Left renal cortex interstitium (tissue), 4 donors: ENCODE measurements around the gene TLR10. TPM values are rescaled to one million over a fixed set of nuclear protein-coding genes. Genes with fewer than 3 reads are reported as not detected.
"Not testable (repeated sequence)": the region's sequence is repeated elsewhere in the genome, so short reads cannot be mapped to it uniquely, and the experiment has no call there.

Experiments used
- DNase-seq, 4 donors: peaks; one replicate each; pipeline ENCODE4 v3.0.0-alpha.2; 2013; ENCODE audit warnings: low read depth in 4 of 4, low spot score in 2 of 4, missing footprints in 1 of 4
- polyA plus RNA-seq, 4 donors: library from polyadenylated mRNA; unstranded; fragments of 120-200 nt; gene quantifications; one replicate each; pipeline ENCODE4 v1.2.1, GENCODE V29; 2013; ENCODE audit not compliant: insufficient read length in 4 of 4

Gene TLR10
- polyA plus RNA-seq, 4 donors: 0.44 to 0.89 (median 0.64) TPM

DNA sequence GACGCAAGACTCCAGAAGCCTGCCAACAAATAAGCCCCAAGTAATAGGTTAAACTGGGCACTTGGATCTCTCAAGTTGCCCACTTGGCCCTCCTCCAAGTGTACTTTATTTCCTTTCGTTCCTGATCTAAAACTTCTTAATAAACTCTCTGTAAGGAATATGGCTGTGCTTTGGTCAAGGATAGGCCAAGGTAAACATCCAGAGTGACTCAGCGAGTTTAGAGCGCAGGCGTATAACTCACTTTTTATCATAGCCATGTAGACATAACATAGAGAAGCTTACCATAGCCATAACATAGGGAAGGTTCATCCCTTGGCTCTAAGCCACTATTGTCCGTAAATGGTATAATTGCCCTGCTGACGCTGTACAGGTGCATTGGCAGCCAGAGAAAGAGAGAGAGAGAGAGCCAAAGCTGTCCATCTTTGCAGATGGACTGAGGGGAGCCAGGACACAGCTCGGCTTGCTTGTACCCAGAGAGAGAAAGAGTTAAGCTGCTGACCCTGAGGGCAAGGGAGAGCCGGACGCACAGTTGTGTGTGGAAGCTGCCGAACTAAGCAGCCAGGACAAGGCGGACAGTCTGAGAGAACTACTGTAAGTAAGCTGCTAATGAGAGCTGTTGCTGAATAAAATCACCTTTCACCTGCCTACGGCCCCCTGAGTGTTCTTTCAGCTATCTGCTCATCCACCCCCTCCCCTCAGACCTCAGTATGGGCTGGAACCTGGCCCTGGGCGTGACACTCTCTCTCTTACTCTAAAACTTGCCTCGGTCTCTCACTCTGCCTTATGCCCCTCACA, 20.0 kb upstream of the TLR10 start:
- no peak for DNase-seq

DNA sequence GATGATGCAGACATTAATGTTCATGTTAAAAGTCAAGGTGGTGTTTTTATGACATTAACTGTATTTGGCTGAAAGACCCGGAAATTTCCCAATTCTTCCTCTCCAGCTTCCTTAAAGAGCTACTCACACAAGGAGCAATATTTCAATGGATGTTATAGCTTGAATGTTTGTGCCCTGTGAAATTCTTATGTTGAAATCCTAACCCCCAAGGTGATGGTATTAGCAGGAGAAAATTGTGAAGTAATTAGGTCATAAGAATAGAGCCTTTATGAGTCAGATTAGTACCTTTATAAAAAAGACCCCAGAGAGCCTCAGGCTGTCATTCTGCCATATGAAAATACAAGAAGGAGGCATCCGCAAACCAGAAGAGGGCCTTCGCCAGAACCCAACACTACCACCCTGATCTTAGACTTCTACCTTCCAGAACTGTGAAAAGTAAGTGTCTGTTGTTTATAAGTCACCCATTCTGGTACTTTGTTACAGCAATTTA, 18.2 kb upstream of the TLR10 start:
- no peak for DNase-seq

DNA sequence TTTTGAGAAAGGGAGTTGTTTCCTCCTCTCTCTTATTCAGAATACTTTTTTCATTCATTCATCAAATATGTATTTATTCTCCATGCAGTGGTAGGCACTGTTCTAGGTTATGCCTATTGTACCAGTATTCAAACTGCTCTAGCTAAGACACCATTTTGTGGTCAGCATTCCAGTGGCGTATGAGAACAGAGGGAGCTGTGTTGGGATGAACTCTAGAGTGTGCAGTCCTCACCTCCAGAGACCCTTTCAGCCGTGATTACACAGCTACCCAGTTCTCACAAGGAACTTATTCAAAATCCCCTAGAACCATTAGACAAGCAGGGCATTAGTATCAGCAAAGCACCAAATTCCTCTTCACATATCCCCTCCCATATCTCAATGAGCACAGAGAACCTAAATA, 17.6 kb upstream of the TLR10 start:
- no peak for DNase-seq

DNA sequence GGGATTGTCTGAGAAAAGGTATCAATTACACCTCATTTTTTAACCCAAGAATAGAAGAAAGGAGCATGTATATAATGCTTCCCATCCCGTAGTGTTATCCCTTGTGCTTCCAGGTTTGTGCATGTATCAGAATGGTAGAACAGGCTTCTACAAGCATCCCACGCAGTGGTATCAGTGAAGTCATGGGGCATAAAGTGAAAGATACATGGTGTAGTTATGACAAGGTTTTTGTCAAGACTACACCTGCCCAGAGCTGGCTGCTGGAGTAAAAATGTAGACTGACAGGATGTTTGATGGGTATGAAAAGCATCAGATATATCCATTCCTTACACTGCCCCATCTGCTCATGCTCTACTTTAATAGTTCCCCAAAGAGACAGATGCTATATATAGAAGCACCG, 12.3 kb upstream of the TLR10 start:
- no peak for DNase-seq

DNA sequence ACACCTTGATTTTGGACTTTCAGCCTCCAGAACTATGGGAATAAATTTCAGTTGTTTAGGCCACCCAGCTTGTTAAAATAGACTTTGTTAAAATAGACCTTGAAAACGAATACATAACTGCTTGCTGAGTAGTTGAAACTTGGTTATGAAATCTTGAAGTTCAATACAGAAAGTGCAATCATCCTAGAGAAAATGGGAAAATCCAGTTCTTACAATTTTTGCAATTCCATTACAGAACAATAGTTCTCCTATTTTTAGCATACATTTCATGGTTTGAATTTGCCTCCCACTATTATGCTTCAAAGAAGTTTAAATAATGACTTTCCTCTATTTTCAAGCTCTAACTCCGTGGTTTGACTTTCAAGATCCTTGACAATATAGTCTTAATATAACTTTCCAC, 11.3 kb upstream of the TLR10 start:
- no peak for DNase-seq

DNA sequence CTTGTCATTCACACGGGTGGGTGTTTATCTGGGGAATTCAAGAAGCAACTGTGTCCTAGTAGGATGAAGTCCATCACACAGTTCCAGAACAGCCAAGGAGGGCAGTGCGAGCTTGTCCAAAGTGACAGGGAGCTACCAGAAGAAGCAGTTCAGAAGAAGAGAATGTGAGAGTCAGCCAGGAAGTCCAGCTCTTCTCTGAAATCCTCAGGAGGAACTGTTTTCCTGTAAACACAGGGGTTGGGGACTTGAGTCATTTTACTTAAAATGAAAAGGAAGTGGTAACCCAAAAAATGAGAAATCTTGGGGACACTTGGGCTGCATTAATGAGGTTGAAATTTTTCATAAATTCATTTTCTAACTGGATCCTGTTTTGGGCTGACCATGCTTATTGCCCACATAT, 8.2 kb upstream of the TLR10 start:
- no peak for DNase-seq

DNA sequence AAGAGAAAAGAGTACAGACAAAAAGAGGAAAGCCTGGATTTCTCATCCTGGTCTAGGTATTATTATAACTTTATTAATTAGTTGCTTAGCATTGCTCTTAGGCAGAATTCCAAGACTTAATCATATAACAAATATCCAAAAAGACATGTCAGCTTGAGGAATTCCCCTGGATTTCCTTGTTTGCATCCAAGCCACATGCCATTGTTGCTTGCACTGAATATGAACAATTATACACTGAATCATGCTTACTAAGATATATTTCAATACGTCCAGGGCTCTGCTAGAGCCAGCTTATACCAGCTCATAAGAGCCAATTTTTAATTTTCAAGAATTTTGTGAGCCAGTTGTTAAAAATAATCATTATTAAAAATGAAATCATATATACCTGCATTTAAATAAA, 5.5 kb upstream of the TLR10 start:
- DNase-seq: no peak

DNA sequence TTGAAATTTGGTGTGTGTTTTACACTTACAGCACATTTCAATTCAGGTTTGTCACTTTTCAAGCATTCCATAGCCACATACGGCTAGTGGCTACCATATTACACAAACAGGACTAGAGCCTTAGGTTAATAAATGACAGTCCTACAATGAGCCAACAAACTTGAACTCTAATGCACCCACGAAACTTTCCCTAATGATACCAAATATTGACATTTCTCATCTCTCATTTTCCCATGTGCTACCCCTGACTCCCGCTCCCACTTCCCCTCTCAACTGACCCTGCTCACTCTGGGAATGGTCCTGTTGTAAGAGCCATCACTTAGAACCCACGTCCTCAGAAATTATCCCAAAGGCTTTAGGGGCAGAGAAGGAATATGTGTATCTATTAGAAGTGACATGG, 4.9 kb upstream of the TLR10 start:
- no peak for DNase-seq

DNA sequence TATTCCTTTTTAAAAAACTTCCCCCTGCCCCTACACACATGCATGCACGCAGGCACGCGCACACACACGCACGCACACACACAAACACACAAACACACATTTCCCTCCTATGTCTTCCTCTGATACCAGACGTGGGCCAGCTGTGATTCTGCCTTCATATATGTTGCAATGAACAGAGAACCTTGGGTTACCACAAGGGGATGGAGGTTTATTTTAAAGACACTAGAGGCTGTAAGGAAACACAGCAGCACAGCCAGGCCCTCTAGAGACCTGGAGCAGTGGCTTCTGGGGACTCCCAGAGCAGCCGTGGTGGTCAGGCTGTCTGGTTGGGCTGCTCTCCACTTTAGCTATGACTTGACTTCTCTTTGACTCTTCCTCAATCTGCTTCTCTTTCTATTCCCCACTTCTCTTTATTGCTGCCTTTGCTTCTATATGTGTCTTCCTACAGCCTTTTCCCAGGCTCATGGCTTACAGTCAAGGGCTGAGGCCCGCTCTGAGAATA, 3.2 kb upstream of the TLR10 start:
- no peak for DNase-seq

DNA sequence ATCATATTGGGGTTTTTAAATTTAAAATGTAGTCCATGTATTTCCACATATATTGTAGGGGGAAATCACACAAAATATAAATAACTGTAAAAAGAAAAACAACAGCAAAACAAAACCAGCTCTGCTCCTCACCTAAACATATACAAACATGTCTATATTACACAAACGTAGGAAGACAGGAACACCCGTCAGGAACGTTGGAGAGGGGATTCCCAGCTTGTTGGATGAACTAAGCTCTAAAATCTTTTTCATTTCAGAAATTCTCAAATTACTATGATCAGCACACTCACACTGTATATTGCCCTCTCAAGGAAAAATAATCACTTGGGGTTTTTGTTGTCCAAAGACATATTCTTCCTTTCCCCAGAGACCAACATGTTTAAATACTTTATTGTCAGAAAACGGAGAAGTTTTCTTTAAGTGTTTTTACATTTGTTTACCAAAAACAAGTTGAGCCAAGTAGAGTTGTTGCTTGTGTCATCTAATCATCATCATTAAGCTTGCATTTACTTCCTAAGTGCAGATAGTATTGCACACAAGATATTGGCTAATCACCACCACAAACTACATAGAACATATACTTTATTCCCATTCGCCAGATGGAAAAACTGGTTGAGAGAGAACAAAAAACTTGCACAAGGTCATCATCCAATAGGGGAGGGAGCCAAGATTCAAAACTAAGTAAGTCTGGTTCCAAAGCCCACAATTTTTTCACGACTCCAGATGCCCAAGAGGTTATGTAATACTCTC, 2.4 kb upstream of the TLR10 start:
- DNase-seq: no peak

DNA sequence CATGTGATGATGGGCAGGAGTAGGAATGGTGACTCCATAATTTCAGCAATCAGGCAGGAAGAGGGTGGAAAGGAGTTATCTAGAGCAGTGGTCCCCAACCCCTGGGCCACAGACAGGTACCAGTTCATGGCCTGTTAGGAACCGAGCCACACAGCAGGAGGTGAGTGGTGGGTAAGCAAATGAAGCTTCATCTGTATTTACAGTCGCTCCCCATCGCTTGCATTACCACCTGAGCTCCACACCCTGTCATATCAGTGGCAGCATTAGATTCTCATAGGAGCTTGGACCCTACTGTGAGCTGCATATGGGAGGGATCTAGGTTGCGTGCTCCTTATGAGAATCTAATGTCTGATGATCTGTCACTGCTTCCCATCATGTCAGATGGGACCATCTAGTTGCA, 1.4 kb upstream of the TLR10 start:
- no peak for DNase-seq

DNA sequence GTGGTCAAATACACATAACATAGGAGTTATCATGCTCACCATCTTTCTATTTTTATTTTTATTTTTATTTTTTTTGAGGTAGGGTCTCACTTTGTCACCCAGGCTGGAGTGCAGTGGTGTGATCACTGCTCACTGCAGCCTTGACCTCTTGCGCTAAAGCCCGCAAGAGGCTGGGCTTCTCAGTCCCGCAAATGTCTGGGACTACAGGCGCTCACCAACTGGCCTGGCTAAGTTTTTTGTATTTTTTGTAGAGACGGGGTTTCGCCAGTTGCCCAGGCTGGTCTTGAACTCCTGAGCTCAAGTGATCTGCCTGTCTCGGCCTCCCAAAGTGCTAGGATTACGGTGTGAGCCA, 295 bp upstream of the TLR10 start:
- DNase-seq: no peak

DNA sequence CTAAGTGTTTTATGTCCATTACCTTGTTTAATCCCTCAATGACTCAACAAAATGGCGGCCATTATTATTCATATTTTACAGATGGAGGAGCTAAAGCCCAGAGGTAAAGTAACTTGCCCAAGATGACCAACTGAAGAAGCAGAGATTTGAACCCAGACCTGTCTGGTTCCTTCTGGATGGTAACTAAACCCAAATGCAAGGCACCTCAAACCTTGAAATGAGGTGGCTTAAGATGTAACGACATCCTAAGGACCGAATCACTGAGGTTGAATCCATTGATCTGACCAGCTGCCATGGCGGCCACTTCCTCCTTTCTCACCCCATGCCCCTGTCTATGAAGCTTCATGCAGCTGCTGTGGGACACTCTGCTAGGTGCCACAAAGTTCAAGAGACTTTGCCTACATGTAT, 932 bp downstream of the TLR10 start:
- no peak for DNase-seq

DNA sequence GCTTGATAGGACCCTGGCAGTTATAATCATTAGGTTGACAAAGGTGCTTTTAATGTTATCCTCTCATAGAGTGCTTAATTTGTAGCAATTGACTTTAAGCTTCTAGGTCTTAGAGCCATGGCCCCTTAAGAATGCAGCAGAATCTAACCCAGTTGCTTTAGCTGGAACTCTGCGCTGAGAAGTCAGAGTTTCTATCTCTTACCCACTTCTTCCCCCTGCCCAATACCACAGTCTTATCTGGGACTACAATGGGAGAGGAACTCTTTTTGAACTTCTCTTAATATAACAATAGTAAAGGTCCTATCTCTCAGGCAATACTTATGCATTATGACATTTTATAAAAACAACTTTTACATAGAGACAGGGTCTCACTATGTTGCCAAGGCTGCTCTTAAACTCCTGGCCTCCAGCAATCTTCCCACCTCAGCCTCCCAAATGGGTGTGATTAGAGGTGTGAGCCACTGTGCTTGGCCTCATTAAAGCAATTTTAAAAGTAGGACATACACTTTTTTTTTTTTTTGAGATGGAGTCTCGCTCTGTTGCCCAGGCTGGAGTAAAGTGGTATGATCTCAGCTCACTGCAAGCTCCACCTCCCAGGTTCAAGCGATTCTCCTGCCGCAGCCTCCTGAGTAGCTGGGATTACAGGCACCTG, 1.8 kb downstream of the TLR10 start:
- no peak for DNase-seq

DNA sequence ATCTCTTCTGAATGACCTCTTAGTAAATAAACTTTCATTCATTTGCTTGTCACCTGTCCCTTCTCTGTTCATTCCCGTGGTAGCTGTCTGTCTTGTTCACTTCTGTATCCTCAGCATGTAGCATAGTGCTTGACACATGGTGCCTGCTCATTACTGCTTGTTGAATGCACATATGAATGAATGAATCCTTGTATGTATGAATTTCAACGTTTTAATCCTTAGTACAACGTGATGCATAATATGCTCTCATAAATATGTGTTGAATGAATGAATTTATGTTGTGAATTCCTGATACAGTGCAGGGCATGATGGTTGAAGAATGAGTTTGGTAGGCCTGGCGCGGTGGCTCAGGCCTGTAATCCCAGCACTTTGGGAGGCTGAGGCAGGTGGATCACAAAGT, 3.0 kb downstream of the TLR10 start:
- no peak for DNase-seq

DNA sequence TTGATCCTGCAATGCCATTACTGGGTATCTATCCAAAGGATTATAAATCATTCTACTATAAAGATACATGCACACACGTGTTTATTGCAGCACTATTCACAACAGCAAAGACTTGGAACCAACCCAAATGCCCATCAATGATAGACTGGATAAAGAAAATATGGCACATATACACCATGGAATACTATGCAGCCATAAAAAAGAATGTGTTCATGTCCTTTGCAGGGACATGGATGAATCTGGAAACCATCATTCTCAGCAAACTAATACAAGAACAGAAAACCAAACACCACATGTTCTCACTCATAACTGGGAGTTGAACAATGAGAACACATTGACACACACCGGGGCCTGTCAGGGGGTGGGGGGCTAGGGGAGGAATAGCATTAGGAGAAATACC, 4.9 kb downstream of the TLR10 start:
- not testable (repeated sequence) for DNase-seq

DNA sequence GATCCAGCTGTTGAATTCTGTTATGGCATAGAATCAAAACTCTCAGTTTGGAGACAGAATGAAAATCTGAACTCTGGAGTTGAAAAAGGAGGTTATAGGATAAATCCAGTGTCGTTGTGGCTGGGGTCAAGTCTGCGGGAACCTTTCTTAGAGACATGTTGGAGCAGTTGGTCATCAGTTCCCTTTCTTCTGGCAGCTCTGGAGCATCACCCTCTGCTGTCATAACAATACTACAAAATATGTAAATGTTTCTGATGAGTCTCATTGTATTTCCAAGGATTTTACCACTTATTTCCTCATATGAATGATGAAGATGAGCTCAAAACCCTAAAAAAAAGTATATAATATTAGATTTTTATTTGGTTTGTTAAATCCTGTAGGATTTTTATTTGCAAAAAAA, 7.5 kb downstream of the TLR10 start:
- no peak for DNase-seq

DNA sequence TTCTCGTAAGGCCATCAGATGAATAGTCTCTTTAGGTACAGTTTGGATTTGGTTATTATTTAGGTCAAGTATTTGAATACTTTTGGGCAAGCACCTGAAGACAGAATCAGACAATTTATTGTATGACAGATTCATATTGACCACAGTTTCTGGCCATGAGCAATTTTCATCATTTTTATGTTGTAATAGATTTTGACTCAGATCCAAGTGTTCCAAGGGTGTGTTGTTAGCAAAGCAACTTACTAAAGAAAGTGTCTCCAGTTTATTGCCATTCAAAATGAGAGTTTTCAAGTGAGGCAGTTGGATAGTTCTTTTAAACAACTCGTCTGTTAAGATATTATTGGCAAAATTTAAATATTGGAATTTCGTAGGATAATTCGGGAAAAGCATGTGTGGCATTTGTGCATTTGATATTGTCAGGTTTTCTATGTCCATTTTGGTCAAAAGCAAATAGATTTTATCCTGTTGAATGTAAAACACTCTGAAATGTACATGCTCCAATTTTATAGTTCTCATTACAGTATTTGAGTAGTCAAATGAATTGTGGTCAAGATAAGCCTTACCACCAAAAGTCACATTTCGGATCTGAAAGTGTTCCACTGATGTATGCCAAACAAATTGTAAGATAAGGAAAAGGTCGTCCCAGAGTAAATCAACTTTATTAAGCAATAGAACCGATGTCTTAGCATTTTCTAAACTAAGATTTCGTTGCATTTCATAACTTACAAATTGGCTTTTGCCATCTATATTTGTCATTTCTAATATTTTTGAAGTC, 8.4 kb downstream of the TLR10 start:
- DNase-seq: no peak

DNA sequence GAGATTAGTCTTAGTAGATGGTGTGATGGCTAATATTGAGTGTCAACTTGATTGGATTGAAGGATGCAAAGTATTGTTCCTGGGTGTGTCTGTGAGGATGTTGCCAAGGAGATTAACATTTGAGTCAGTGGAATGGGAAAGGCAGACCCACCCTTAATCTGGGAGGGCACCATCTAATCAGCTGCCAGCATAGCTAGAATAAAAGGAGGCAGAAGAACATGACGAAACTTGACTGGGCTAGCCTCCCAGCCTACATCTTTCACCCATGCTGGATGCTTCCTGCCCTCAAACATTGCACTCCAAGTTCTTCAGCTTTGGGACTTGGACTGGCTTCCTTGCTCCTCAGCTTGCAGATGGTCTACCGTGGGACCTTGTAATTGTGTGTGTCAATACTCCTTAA, 12.5 kb downstream of the TLR10 start:
- not testable (repeated sequence) for DNase-seq

DNA sequence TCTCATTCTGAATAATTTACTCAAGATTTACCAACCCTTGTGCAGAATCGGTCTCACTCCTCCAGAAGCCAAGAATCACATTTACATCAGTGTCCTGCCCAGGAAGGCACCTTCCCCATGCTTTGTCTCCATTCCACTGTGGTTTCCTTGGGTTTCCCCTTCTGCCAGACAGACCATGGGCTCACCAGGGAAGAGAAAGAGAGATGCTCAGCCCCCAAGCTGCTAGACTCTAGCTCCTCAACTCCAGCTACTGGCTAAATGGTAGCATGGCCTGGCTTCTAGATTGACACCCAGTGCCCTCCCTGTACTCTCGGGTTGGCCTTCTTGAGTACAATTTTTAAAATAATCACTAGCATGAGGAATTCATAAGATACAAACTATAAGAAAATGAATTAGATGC, 12.9 kb downstream of the TLR10 start:
- no peak for DNase-seq

DNA sequence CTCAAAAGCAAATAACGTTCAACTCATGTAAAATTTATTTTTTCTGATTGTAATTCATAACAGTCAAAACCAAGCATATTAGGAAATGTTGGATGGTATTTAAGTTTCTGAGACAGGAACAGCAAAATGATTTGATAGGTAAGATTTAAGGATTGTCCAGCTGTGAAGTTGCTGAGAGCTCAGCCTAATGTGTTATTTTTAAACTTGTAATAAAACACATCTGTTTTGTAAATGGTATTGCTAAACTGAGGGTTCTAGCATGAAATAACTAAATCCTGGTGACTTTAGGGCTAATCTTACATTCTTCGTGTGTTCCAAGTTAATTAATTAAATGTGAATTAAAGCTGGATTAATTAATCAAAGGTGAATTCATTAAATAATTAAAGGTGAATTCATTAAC, 13.3 kb downstream of the TLR10 start:
- no peak for DNase-seq
